Ishikawa (cell line): ENCODE data around the gene DAND5.

Experiments used
- CEBPB ChIP-seq: IDR thresholded peaks from 2 replicates; pipeline ENCODE4 v1.6.1; 2012
- CREB1 ChIP-seq: IDR thresholded peaks from 2 replicates; pipeline ENCODE4 v1.6.1; 2012; ENCODE audit warnings: low read depth
- EGR1 ChIP-seq: IDR thresholded peaks from 2 replicates; pipeline ENCODE4 v1.6.1; 2012
- EP300 ChIP-seq: IDR thresholded peaks from 2 replicates; pipeline ENCODE4 v1.6.1; 2012; ENCODE audit warnings: borderline replicate concordance
- FOXM1 ChIP-seq: IDR thresholded peaks from 2 replicates; pipeline ENCODE4 v1.6.1; 2012; ENCODE audit warnings: low read depth, borderline replicate concordance
- MAX ChIP-seq: IDR thresholded peaks from 2 replicates; pipeline ENCODE4 v1.6.1; 2012
- NFIC ChIP-seq: IDR thresholded peaks from 2 replicates; pipeline ENCODE4 v1.6.1; 2012
- RAD21 ChIP-seq: IDR thresholded peaks from 2 replicates; pipeline ENCODE4 v1.6.1; 2012; ENCODE audit warnings: low read depth
- REST ChIP-seq: IDR thresholded peaks from 2 replicates; pipeline ENCODE4 v1.6.1; 2012; ENCODE audit warnings: low read depth, mild to moderate bottlenecking
- TAF1 ChIP-seq: IDR thresholded peaks from 2 replicates; pipeline ENCODE4 v1.6.1; 2012; ENCODE audit warnings: low read depth, mild to moderate bottlenecking
- TCF12 ChIP-seq: IDR thresholded peaks from 2 replicates; pipeline ENCODE4 v1.6.1; 2012; ENCODE audit warnings: low read depth
- TEAD4 ChIP-seq: IDR thresholded peaks from 2 replicates; pipeline ENCODE4 v1.6.1; 2012
- USF1 ChIP-seq: IDR thresholded peaks from 2 replicates; pipeline ENCODE4 v1.6.1; 2012
- YY1 ChIP-seq: IDR thresholded peaks from 2 replicates; pipeline ENCODE4 v1.6.1; 2012; ENCODE audit warnings: low read depth
- ZBTB7A ChIP-seq: IDR thresholded peaks from 2 replicates; pipeline ENCODE4 v1.6.1; 2012; ENCODE audit warnings: low read depth

DAND5 gene

GRCh38 chr19:12936582-12936981, 32.8 kb upstream of the DAND5 start:
- TF ChIP-seq EGR1: no peak
- no peak for TF ChIP-seq FOXM1
- TF ChIP-seq TEAD4: no peak
- TF ChIP-seq NFIC: no peak
- TF ChIP-seq USF1: no peak

GRCh38 chr19:12937093-12937926, 32.1 kb upstream of the DAND5 start:
- TF ChIP-seq TAF1 (no peak), REST (no peak), EP300 (no peak), MAX (no peak), RAD21 (no peak), USF1 (peak; percentile 74), CREB1 (no peak), EGR1 (no peak), ZBTB7A (no peak; the same call in 1 of the 2 replicates)

- TF ChIP-seq MAX (peak; percentile 90), CREB1 (0 out of 2 replicates have a peak, but pooled peaks have one; percentile 28), EP300 (no peak; the same call in 1 of the 2 replicates), RAD21 (no peak), USF1 (peak; percentile 96), TAF1 (peak; percentile 89), YY1 (peak; percentile 77), TEAD4 (peak; percentile 40), REST (no peak), ZBTB7A (no peak; the same call in 1 of the 2 replicates), FOXM1 (no peak), CEBPB (no peak), TCF12 (peak; percentile 17; the same call in 1 of the 2 replicates), NFIC (peak; percentile 32; the same call in 1 of the 2 replicates), EGR1 (peak; percentile 52; the same call in 1 of the 2 replicates)
Measured at GRCh38 chr19:12937927-12938778, 31.2 kb upstream of the DAND5 start, which contains the start of gene CALR. Gene CALR, plus strand, starts transcription at chr19:12938609. Its CDS starts 71 bp downstream, at chr19:12938680.

- TF ChIP-seq ZBTB7A: 0 out of 2 replicates have a peak, but pooled peaks have one; percentile 2
- no peak for TF ChIP-seq EGR1
- no peak for TF ChIP-seq RAD21
- no peak for TF ChIP-seq TCF12
Measured at GRCh38 chr19:12938779-12939601, 30.4 kb upstream of the DAND5 start.
